H1 (cell line): ENCODE data around the gene MIPOL1. TPM values are rescaled to one million over a fixed set of nuclear protein-coding genes. Genes with fewer than 3 reads are reported as not detected.

Experiments
- BRCA1 ChIP-seq: IDR thresholded peaks from 2 replicates; pipeline ENCODE4 v1.6.1; 2012; ENCODE audit warnings: low read depth, low read length, improper control_type of control experiment
- CEBPB ChIP-seq: IDR thresholded peaks from 2 replicates; pipeline ENCODE4 v1.6.1; 2012; ENCODE audit warnings: low read depth, low read length
- SIX5 ChIP-seq: IDR thresholded peaks from 2 replicates; pipeline ENCODE4 v1.6.1; 2011; ENCODE audit warnings: mild to moderate bottlenecking, low read depth, low read length
- TEAD4 ChIP-seq: IDR thresholded peaks from 2 replicates; pipeline ENCODE4 v1.6.1; 2012; ENCODE audit warnings: low read depth, low read length, inconsistent platforms, mixed read lengths
- YY1 ChIP-seq: IDR thresholded peaks from 2 replicates; pipeline ENCODE4 v1.6.1; 2011; ENCODE audit warnings: low read depth, mild to moderate bottlenecking, low read length
- polyA plus RNA-seq, 7 experiments: library from polyadenylated mRNA; depleted of rRNA in 3 of 7; stranded (reverse) in 5 of 7; unstranded in 2 of 7; fragments of >200 nt in 5 of 7; fragments of 200-250 nt in 2 of 7; gene quantifications; 1 replicate in 5 of 7; 2 replicates in 1 of 7; 4 replicates in 1 of 7; pipeline versions ENCODE4 v1.2.1 to v1.2.3, GENCODE V29; 2011 to 2013; ENCODE audit warnings: missing spikeins in 2 of 7, mixed read lengths in 2 of 7
- total RNA-seq: library from RNA; stranded (reverse); fragmentation: NEBNext Ultra II Directional; extraction: Animal tissue kit (Norgen Biotek cat#: 25700); gene quantifications from 2 replicates; pipeline ENCODE4 v1.2.1, GENCODE V29; 2021

The MIPOL1 gene
- total and polyA plus RNA-seq, 2 of the 8 experiments (the other 6 are each of a cell fraction or from before 2014, with no cell fraction given): 2.8 to 23.9 TPM

- no peak for TF ChIP-seq BRCA1
- no peak for TF ChIP-seq SIX5
- TF ChIP-seq YY1: no peak
- TF ChIP-seq TEAD4: no peak
- TF ChIP-seq CEBPB: no peak
Measured at GRCh38 chr14:37546621-37547447, 349.1 kb downstream of the MIPOL1 start (continued).
